ENCODE results near the gene DVL2.

Gene DVL2

GRCh38 chr17:7281074-7281952, 47.0 kb upstream of the DVL2 start, which contains the start of gene SLC2A4:
SLC2A4 (plus strand) TSS chr17:7281718; CDS start chr17:7281935, 217 bp downstream.
- H3K4me3 ChIP-seq (ENCODE audit: low read depth, low read length), result peak within 1 kb of the TSS; percentile 36
- DNase-seq (ENCODE audit: low read depth), result peak; percentile 91
- TF ChIP-seq MAX (IDR thresholded peaks at IDR 0.05; ENCODE audit: low read depth, low read length), result peak; percentile 87
- TF ChIP-seq CTCF (IDR thresholded peaks at IDR 0.05; ENCODE audit: low read depth, low read length), result no peak
- no peak for TF ChIP-seq POLR2A (IDR thresholded peaks at IDR 0.05; ENCODE audit: extremely low read depth, insufficient read length)
- peak; percentile 79 for TF ChIP-seq MYC (IDR thresholded peaks at IDR 0.05; ENCODE audit: low read depth, low read length)

- peak; percentile 87 for DNase-seq (ENCODE audit: low read depth)
- TF ChIP-seq CTCF (IDR thresholded peaks at IDR 0.05; ENCODE audit: low read depth, low read length) (peak; percentile 70), MAX (IDR thresholded peaks at IDR 0.05; ENCODE audit: low read depth, low read length) (peak; percentile 83), MYC (IDR thresholded peaks at IDR 0.05; ENCODE audit: low read depth, low read length) (peak; percentile 86), POLR2A (IDR thresholded peaks at IDR 0.05; ENCODE audit: extremely low read depth, insufficient read length) (no peak)
- H3K4me3 ChIP-seq (ENCODE audit: low read depth, low read length), result peak overlapping the region; percentile 36
Measured at GRCh38 chr17:7280519-7281073, 46.3 kb upstream of the DVL2 start.

GRCh38 chr17:7279448-7279847, 45.1 kb upstream of the DVL2 start:
- TF ChIP-seq POLR2A (IDR thresholded peaks at IDR 0.05; ENCODE audit: extremely low read depth, insufficient read length), result no peak
- no peak for TF ChIP-seq CTCF (IDR thresholded peaks at IDR 0.05; ENCODE audit: low read depth, low read length)
- TF ChIP-seq MYC (IDR thresholded peaks at IDR 0.05; ENCODE audit: low read depth, low read length), result no peak
- no peak for TF ChIP-seq MAX (IDR thresholded peaks at IDR 0.05; ENCODE audit: low read depth, low read length)
- DNase-seq (ENCODE audit: low read depth), result no peak
- H3K4me3 ChIP-seq (ENCODE audit: low read depth, low read length), result no peak overlapping the region

GRCh38 chr17:7266784-7267183, 32.5 kb upstream of the DVL2 start:
- TF ChIP-seq POLR2A (IDR thresholded peaks at IDR 0.05; ENCODE audit: extremely low read depth, insufficient read length) (no peak), CTCF (IDR thresholded peaks at IDR 0.05; ENCODE audit: low read depth, low read length) (no peak), MAX (IDR thresholded peaks at IDR 0.05; ENCODE audit: low read depth, low read length) (no peak), MYC (IDR thresholded peaks at IDR 0.05; ENCODE audit: low read depth, low read length) (no peak)
- no peak overlapping the region for H3K4me3 ChIP-seq (ENCODE audit: low read depth, low read length)
- no peak for DNase-seq (ENCODE audit: low read depth)

- no peak for DNase-seq (ENCODE audit: low read depth)
- H3K4me3 ChIP-seq (ENCODE audit: low read depth, low read length), result no peak overlapping the region
- TF ChIP-seq MAX (IDR thresholded peaks at IDR 0.05; ENCODE audit: low read depth, low read length) (no peak), POLR2A (IDR thresholded peaks at IDR 0.05; ENCODE audit: extremely low read depth, insufficient read length) (no peak), MYC (IDR thresholded peaks at IDR 0.05; ENCODE audit: low read depth, low read length) (no peak), CTCF (IDR thresholded peaks at IDR 0.05; ENCODE audit: low read depth, low read length) (no peak)
Measured at GRCh38 chr17:7263801-7264078, 29.4 kb upstream of the DVL2 start.

All from NB4 (cell line).